HG02623 (cell line): ENCODE measurements around the gene ADGRG7.

Experiments used
- ATAC-seq: cut with Tn5 transposase; IDR thresholded peaks from one replicate; pipeline ENCODE4 v1.9.1; 2021; ENCODE audit warnings: moderate library complexity; ENCODE audit not compliant: unreplicated experiment

ADGRG7 gene

DNA sequence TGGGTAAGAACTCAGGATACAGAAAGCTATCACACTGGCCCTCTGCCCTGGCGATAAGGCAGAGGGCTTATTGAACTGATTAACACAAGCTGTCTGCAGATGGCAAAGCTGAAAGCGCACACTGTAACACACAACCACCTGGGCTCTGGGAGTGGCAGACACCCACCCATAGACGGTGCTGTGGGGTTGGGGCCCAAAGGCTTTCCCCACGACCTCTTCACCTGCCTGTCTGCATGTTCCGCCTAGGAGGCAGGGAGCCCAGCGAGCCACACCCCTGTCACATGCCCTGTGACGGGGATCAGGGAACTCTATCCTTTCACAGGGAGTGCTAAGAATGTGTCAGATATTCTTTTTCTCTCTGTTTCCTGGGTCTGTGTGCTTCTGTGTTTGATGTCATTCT is 87.8 kb downstream of the ADGRG7 start:
- ATAC-seq = no peak

DNA sequence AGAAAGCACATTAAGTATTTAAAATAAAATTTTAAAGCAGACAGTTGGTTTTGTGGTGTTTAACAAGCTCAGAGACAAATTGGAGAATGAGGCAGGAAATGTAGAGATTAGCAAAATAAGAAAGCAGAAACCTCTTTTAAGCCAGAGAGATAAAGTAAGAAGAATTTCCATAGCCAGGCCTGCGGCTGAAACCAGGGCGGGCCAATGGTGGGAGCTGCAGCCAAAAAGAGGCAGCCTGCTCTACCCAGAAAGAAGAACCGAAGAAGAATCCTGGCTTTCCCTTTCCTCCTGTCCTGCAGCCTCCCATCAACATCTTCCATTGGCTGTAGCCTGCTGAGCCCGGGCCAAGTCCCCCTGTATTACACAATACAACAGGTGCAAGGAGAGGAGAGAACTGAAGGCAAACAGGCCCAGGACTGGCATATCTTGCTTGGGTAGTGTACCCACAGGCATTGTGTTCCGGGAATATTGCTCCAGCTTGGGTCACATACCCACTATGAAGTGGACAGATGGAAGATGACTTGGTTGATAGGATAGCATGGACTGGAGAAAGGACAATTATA is 88.4 kb downstream of the ADGRG7 start:
- no peak for ATAC-seq

DNA sequence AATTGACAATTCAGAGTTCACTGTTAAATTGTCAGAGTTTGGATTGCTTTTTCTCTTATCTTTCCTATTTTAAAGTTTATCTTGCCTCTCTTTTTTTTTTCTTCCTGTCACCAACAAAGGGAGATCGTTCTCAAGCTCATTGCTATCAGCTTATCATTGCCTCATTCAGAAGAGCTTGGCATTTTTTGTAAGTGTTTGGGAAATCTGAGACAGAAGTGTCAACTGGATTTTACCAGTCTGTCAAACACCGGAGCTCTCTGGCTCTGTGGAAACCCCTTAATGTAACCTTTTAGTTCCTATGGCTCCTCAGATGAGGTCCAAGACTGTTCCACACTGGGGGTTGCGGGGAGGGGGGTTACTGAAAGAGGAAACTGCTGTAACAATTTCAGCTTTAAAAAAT is 89.3 kb downstream of the ADGRG7 start:
- ATAC-seq = no peak

DNA sequence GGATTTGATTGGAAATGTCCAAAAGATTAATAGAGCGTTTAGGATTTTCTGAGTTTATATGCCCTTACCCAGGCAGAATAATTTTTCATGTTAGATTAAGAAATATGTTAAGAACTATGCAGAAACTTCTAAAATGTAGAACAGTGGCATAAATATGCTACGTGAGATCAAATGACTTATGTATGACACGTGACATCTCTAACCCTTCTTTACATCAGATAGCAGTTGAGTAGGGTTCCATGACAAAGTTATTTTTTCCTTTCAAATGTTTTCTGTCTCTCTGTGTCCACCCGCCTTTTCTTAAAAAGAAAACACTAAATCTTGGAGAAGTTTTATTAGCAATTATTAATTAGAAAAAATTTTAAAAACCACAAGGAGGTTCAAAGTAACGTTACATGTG is 91.3 kb downstream of the ADGRG7 start:
- ATAC-seq = no peak

DNA sequence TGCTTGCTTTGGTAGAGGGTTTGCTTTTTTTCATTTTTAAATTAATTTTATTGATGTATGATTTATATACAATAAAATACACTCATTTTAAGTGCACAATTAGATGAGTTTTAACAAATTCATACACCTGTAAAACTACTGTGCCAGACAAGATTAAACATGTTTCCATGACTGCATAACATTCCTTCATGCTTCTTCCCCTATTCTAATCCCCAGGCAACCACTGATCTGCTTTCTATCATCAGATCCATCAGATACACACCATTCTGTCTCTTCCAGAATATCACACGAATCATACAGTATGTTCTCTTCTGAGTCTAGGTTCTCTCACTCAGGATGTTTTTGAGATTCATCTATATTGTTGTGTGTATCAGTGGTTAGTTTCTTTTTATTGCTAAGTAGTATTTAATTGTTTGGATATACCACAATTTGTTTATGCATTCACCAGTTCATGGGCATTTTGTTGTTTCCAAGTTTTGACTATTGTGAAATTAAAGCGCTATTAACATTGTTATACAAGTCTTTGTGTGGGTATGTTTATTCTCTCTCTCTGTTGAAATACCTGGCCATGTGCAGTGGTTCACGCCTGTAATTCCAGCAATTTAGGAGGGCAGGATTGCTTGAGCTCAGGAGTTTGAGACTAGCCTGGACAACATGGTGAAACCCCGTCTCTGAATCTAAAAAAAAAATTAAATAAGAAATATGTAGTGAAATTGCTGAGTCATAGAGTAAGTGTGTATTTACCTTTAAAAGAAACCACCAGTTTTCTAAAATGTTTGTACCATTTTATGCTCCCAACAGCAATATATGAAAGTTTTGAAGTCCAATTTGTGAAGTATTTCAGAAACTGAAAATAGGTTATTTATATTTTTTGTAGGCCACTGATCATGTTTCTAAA is 92.9 kb downstream of the ADGRG7 start:
- ATAC-seq = no peak

GRCh38 chr3:100702980-100703345 is 93.6 kb downstream of the ADGRG7 start:
- no peak for ATAC-seq

DNA sequence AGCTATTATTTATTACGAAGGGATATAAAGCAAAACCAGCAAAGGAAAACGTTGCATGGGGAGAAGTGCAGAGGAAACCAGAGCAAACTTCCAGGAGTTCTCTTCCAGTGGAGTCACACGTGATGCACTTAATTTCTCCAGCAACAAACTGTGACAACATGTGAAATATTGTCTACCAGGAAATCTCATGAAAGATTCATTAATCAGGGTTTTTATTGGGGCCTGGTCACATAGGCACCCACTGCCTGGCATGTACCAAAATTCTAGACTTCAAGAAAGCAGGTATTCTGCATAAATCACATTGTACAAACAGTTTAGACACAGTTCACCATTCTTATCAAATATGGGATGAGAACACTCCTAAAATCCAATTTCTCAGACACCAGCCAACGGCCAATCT is 94.5 kb downstream of the ADGRG7 start:
- no peak for ATAC-seq

- ATAC-seq = no peak
Measured at GRCh38 chr3:100706365-100706764, 97.0 kb downstream of the ADGRG7 start.

DNA sequence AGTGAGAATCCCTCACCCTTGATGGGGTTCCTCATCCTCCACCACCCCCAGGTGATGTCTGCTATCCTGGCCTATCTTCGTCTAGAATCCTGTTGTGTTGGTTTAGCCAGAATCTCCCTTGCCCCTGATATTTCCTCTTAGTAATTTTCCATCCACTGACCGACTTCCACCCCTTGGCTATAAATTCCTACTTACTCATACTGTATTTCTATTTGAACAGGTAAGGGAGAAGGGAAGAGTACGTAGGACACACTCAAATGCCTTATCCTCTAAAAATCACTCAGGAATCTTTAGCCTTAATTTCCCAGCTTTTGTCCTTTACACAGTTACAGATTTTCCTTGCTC is 99.2 kb downstream of the ADGRG7 start:
- ATAC-seq = no peak

DNA sequence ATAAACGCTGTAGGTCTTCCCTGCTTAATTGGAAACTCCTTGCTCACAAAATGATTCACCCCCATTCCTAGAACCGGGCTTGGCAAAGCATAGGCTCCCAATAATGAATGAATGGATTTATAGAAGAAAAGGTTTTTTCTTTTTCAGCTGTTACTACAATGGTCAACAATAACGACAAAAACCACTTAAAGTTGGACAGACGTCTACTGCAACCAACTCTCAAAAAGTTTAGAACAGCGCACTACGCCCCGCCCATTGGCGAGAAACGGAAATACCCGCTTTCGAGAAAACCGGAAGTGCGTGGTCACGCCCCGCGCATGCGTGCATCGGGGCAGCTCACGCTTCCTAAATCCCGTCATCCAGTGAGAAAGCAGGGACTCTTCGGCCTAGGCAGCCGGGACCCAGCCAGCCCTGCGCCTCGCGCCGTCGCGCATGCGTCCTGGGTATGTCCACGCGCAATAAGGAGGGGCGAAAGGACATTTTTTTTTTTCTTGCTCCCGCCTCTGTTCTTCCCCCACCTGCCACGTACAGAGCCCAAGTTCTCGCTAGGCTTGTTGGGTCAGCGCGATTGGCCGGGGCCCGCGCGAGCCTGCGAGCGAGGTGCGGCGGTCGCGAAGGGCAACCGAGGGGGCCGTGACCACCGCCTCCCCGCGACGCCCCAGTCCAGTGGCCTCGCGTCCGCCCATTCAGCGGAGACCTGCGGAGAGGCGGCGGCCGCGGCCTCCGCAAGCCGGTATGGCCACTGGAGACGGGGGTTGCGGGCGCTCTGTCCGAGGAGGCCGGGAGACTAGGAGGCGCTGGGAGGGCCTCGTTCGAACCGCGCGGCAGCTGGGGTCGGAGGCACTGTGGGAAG is 99.8 kb downstream of the ADGRG7 start, which contains the start of gene TFG:
Gene TFG (plus strand): TSS at position 506 of the 853 bp plus-strand sequence. CDS start 4,192 bp downstream, outside the sequence.
- peak; percentile 93 for ATAC-seq

GRCh38 chr3:100709842-100710260 is 100.5 kb downstream of the ADGRG7 start:
- no peak for ATAC-seq

DNA sequence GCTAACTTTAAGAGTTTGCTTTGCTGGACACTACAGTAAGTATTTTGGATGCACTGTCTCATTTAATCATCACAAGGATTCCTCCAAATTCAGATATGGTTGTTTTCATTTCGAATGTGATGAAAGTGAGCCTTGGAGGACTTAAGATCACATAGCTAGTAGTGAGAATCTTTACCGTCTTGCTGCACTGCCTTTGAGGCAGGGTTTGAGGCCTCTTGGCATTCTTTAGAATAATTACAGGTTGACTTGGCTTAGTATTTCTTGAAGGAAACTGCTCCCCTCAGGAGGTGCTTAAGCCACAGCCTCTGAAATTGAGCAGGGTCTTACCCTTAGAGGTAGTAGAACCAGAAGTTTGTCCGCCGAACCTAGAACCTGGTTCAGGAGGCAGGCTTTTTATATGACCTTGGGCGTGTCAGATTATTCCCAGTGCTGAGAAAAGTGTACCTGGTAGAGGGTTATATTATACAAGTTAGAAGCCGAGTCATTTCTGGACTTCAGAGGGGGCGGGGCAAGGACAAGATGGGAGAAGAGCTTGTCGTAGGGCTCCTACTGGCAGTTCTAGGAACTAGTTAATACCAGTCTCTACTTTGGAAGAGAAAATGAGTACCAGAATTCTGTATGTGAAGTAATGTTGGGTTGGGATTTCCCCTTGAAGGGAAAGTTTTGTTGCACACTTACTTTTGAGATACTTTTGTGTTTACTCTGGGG is 101.0 kb downstream of the ADGRG7 start:
- ATAC-seq = peak; percentile 38

- no peak for ATAC-seq
Measured at GRCh38 chr3:100715176-100715575, 105.8 kb downstream of the ADGRG7 start.

- no peak for ATAC-seq
Measured at GRCh38 chr3:100717063-100717462, 107.7 kb downstream of the ADGRG7 start.

GRCh38 chr3:100717637-100718487 is 108.5 kb downstream of the ADGRG7 start:
- no peak for ATAC-seq

- no peak for ATAC-seq
Measured at GRCh38 chr3:100719136-100719535, 109.7 kb downstream of the ADGRG7 start.

- no peak for ATAC-seq
Measured at GRCh38 chr3:100720426-100720825, 111.0 kb downstream of the ADGRG7 start.

- ATAC-seq = no peak
Measured at GRCh38 chr3:100725935-100726513, 116.6 kb downstream of the ADGRG7 start.

- no peak for ATAC-seq
Measured at GRCh38 chr3:100726706-100727105, 117.3 kb downstream of the ADGRG7 start.

DNA sequence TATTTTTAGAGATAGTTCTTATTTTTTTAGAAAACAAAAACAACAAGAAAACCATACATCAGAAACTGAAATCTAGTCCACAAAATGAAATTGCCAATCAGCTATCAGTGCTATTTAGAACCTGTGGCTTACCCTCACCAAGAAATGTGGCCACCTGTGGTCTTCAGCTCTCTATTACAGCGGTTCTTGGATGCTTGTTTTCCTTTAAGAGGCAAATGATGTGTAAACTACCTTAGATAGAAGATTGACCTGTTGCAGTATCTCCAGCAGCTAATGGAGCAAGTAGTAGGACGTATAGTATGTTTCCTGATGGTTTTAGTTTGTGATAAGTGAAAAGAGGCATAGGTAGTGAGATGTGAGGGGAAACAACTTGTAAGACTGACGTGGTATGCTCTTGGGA is 121.1 kb downstream of the ADGRG7 start:
- peak; percentile 58 for ATAC-seq
